Mesodermal cell (in vitro differentiated cells): Measurements from ENCODE around the gene TACR2.
"Not testable (repeated sequence)": the region's sequence is repeated elsewhere in the genome, so short reads cannot be mapped to it uniquely, and the experiment has no call there.

ENCODE experiments used
- H3K27ac ChIP-seq: 2 replicates; pipeline ENCODE4 v1.7.0; 2013; ENCODE audit warnings: mild to moderate bottlenecking, low read depth, low read length, moderate library complexity; ENCODE audit not compliant: severe bottlenecking
- H3K36me3 ChIP-seq: 2 replicates; pipeline ENCODE4 v1.7.1; 2013; ENCODE audit warnings: mild to moderate bottlenecking, low read length, moderate library complexity; ENCODE audit not compliant: control insufficient read depth, insufficient read depth
- H3K4me1 ChIP-seq: one replicate; pipeline ENCODE4 v1.7.1; 2013; ENCODE audit warnings: mild to moderate bottlenecking, low read length; ENCODE audit not compliant: insufficient read depth, control insufficient read depth, poor library complexity, severe bottlenecking
- H3K4me3 ChIP-seq: 2 replicates; pipeline ENCODE4 v1.7.0; 2013; ENCODE audit warnings: low read length, control low read depth, mild to moderate bottlenecking; ENCODE audit not compliant: insufficient read depth, poor library complexity, severe bottlenecking; ENCODE audit errors: extremely low read depth
- H3K9me3 ChIP-seq: 2 replicates; pipeline ENCODE4 v1.7.1; 2013; ENCODE audit warnings: mild to moderate bottlenecking, low read length, moderate library complexity; ENCODE audit not compliant: control insufficient read depth
- WGBS, 2 experiments: methylation state at CpG; one replicate each; pipeline ENCODE4 v1.1.5; 2013; ENCODE audit warnings: missing lambda C conversion rate in 2 of 2; ENCODE audit not compliant: insufficient coverage in 2 of 2; 5-methylcytosine and 5-hydroxymethylcytosine counted together

Gene TACR2

GRCh38 chr10:69450395-69450794 is 33.7 kb upstream of the TACR2 start:
- WGBS, 2 experiments: 84 to 86% methylated on average over 13 to 16 of the region's 16 CpGs
- H3K27ac ChIP-seq: peak overlapping the region; percentile 57
- H3K4me3 ChIP-seq, H3K9me3 ChIP-seq, H3K36me3 ChIP-seq: not testable (repeated sequence)
- peaks cover 36% of the 10 kb centered on the region for H3K4me1 ChIP-seq

DNA sequence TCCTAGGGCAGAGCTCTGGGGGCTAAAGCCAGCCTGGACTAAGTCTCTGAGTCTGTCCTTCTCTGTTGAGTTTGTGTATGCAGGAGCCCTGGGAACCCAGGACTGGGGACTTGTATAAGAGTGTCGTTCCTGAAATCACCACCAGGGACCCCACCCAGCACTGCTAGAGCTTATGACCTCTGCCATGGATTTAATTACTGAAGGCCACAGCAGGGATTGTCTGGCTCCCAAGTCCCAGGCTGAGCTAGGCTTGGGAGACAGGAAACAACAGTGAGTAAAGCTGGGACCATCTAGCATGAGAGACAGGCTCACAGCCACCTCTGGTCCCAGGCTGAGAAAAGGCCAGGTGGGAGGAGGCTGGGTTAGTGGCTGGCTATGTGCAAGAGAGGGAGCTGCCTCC is 33.1 kb upstream of the TACR2 start:
- H3K36me3 ChIP-seq: no peaks in the 10 kb centered on the region
- H3K27ac ChIP-seq: peak overlapping the region; percentile 57
- 0% methylated on average over 1 of the region's 1 CpG; no CpG with 5 or more reads in 1 of the 2 experiments for WGBS, 2 experiments
- no peak overlapping the region for H3K4me3 ChIP-seq
- no peaks in the 10 kb centered on the region for H3K9me3 ChIP-seq
- peaks cover 41% of the 10 kb centered on the region for H3K4me1 ChIP-seq

DNA sequence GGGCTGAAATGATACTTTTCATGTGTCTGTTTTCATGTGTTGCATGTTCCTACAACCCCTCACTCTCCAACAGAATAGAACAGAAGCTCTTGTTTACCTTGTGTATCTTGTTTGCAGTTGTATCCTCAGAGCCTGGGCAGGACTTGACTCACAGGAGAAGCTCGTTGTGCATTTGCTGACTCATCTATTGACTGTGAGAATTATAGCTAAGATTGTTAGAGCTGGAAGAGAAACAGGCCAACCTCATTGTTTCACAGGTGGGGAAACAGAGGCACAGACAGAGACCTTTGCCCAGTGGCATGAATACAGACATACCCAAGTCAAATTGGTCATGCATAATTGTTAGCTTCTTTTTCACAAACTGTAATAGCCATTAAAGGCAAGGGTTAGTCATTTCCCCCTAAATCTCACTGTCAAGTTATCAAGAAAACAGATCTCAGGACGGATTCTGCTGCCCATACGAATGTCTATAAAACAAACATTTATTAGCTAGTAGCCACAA is 30.0 kb upstream of the TACR2 start:
- WGBS, 2 experiments: 64 to 69% methylated on average over 3 of the region's 3 CpGs
- H3K27ac ChIP-seq: peak overlapping the region; percentile 94

DNA sequence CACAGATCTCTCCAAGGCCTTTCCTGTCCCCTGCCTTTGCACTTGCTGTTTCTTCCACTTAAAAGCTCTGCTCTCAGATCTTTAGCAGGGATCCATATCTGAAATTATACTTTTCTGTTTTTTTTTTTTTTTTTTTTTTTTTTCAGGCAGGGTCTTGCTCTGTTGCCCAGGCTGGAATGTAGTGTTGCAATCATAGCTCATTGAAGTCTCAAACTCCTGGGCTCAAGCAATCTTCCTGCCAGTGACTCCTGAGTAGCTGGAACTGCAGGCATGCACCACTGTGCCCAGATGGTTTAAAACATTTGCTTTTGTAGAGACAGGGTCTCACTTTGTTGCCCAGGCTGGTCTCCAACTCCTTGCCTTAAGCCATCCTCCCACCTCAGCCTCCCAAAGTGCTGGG is 29.5 kb upstream of the TACR2 start:
- no peaks in the 10 kb centered on the region for H3K9me3 ChIP-seq
- H3K36me3 ChIP-seq: no peaks in the 10 kb centered on the region
- H3K4me3 ChIP-seq: no peak overlapping the region
- H3K27ac ChIP-seq: peak overlapping the region; percentile 94
- H3K4me1 ChIP-seq: peaks cover 41% of the 10 kb centered on the region

More for the DNA sequence above, 30.0 kb upstream of the TACR2 start:
- H3K4me3 ChIP-seq: no peak overlapping the region
- no peaks in the 10 kb centered on the region for H3K9me3 ChIP-seq
- H3K4me1 ChIP-seq: peaks cover 41% of the 10 kb centered on the region
- H3K36me3 ChIP-seq: no peaks in the 10 kb centered on the region

DNA sequence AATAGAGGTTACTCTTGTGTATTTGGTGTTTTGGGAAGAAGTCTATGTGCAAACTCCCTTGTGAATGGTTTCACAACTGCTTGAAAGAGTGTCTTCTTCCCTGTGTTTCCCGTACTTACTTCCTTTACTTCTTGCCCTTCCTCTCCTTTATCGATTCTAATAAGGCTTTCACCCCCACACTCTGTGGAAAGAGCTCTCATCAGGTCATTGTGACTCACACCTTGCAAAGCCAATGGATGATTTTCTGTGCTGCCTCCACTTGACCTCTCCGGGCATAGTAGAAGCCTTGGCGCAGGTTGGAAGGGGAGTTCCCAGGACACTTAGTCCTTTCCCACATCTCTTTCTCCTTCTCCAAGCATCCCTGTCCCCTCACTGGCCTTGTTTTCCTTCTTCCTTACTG is 28.3 kb upstream of the TACR2 start:
- 86 to 92% methylated on average over 4 of the region's 4 CpGs for WGBS, 2 experiments
- no peak overlapping the region for H3K4me3 ChIP-seq
- H3K36me3 ChIP-seq: no peaks in the 10 kb centered on the region
- H3K9me3 ChIP-seq: no peaks in the 10 kb centered on the region
- peaks cover 39% of the 10 kb centered on the region for H3K4me1 ChIP-seq
- H3K27ac ChIP-seq: no peak overlapping the region

DNA sequence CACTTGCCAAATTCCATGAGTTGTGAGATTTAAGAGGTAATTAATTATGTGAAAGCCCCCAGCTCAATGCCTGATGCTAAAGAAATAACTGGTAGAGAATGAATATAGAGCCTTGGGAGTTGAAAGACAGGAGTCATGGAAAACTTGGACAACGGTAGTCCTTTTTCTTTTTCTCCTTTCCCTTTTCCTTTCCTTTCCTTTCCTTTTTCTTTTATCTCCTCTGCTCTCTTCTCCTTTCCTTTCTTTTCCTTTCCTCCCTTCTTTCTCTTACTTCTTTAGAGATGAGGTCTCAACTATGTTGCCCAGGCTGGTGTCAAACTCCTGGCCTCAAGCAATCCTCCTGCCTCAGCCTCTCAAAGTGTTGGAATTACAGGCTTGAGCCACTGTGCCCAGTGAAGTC is 26.6 kb upstream of the TACR2 start:
- WGBS, 2 experiments: 100% methylated on average over 1 of the region's 1 CpG; no CpG with 5 or more reads in 1 of the 2 experiments
- Histone ChIP-seq H3K9me3 (no peaks in the 10 kb centered on the region), H3K36me3 (no peaks in the 10 kb centered on the region), H3K4me3 (no peak overlapping the region), H3K4me1 (peaks cover 36% of the 10 kb centered on the region), H3K27ac (no peak overlapping the region)

DNA sequence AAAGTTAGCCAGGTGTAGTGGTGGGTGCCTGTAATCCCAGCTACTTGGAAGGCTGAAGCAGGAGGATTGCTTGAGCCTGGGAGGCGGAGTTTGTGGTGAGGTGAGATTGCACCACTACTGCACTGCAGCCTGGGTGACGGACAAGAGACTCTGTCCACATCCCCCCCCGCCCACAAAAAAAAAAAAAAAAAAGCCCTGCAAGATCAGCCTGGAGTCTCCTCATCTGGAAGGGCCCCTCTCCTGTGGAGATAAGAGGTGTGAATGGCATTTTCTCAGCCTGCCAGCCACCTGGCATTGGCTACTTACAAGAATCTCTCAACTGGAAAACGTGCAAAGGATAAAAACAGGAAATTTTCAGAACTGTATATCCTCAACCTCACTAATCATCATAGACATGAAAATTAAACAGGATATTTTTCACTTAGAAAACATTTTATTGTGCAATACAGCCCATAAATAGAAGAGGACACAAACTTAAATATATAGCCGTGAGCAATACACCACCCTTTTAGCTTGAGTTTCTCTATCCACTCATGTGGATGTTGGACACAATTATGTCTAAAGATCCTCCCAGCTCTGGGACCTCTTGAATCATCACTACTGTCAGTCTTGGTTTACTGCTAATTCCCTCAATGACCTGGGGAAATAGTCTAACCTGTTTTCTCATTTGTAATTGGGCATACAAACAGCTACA is 23.2 kb upstream of the TACR2 start:
- Histone ChIP-seq H3K36me3 (no peaks in the 10 kb centered on the region), H3K27ac (no peak overlapping the region), H3K4me3 (no peak overlapping the region), H3K9me3 (no peaks in the 10 kb centered on the region), H3K4me1 (peaks cover 11% of the 10 kb centered on the region)
- 100% methylated on average over 1 of the region's 5 CpGs for WGBS, 2 experiments

DNA sequence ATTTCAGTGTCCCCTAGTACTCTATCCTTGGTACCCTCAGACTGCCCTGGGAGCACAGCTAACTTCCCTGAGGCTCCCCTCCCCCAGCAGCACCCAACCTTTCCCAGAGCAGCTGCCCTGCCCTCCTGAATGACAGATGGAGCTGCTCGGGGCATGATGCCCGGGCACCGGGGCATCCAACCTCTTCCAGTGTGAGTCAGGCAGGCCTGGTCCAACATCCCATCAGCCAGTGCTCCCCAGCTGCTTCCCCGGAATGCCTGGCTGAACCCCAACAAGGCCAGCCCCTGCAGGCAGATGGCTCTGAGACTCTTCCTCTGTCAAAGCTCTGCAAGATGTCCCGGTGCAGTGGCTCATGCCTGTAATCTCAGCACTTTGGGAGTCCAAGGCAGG is 22.6 kb upstream of the TACR2 start:
- Histone ChIP-seq H3K36me3 (no peaks in the 10 kb centered on the region), H3K27ac (no peak overlapping the region), H3K4me3 (no peak overlapping the region), H3K9me3 (no peaks in the 10 kb centered on the region), H3K4me1 (peaks cover 10% of the 10 kb centered on the region)
- WGBS, 2 experiments: 85 to 95% methylated on average over 5 of the region's 5 CpGs

- Histone ChIP-seq H3K4me1 (peaks cover 10% of the 10 kb centered on the region), H3K9me3 (no peaks in the 10 kb centered on the region), H3K27ac (no peak overlapping the region), H3K4me3 (no peak overlapping the region), H3K36me3 (no peaks in the 10 kb centered on the region)
- WGBS, 2 experiments: 81 to 88% methylated on average over 8 to 9 of the region's 10 CpGs
Observed at GRCh38 chr10:69438536-69439349, 22.0 kb upstream of the TACR2 start.

DNA sequence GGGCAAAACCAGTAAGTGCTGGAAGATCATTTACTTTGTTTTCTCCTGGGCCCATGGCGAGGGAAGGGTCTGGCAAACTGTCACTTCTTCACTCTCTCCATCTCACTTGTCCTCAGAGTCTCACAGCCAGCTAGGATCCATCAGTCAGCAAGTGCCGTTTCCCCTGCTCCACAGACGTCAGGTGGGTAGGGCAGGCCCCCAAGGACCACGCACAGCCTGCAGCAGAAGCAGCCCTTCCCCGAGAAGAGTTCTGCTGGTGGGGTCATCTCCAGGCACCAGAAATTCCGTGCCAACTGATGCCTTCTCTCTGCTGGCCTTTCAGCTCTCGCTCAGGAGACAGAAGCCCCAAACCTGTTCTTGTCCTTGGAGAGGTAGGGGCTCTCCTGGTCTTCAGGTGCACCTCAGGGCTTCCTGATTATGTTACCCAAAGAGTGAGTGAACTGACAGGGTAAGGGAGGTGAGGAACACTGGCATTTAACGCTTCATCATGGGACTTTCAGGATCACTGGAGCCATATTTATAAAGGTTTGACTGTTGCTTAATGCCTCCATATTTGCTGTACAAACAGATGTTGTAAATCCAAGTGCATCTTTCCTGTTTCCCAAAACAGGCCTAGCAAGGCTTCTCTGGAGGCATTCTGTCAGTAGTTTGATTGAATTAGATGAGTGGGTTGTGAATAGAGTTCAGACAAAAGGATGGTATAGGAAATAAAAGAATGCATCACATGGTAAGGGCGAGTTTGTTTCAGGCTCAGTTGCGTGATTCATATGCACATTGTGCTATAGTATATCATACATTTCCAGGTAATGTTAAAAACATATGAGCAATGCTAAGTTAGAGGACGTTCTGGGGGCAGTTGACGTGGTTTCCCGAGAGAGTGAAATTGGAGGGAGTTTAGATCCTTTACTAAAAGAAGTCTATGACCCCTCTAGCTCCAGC is 20.9 kb upstream of the TACR2 start:
- no peak overlapping the region for H3K27ac ChIP-seq
- no peaks in the 10 kb centered on the region for H3K9me3 ChIP-seq
- peaks cover 10% of the 10 kb centered on the region for H3K4me1 ChIP-seq
- H3K4me3 ChIP-seq: no peak overlapping the region
- WGBS, 2 experiments: 86 to 92% methylated on average over 8 of the region's 13 CpGs
- no peaks in the 10 kb centered on the region for H3K36me3 ChIP-seq
